ENCODE measurements around the gene VARS1. TPM values are rescaled to one million over a fixed set of nuclear protein-coding genes. Genes with fewer than 3 reads are reported as not detected.
"Not testable (repeated sequence)": the region's sequence is repeated elsewhere in the genome, so short reads cannot be mapped to it uniquely, and the experiment has no call there.

VARS1 gene
- total RNA-seq, 4 donors from 2014 or later, result 39.2 to 53.9 (median 46.9) TPM

DNA sequence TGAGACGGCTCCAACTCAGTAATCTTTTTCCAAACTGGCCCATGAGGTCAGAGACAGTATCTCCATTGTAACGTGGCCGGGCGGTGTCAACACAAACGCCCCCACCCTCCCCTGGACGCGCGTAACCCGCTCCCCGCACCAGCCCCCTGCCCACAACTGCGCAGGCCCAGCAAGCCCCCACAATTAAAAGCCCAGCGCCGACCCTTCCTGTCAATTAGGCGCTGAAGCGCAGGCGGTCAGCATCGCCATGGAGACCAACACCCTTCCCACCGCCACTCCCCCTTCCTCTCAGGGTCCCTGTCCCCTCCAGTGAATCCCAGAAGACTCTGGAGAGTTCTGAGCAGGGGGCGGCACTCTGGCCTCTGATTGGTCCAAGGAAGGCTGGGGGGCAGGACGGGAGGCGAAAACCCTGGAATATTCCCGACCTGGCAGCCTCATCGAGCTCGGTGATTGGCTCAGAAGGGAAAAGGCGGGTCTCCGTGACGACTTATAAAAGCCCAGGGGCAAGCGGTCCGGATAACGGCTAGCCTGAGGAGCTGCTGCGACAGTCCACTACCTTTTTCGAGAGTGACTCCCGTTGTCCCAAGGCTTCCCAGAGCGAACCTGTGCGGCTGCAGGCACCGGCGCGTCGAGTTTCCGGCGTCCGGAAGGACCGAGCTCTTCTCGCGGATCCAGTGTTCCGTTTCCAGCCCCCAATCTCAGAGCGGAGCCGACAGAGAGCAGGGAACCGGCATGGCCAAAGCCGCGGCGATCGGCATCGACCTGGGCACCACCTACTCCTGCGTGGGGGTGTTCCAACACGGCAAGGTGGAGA lies 19.7 kb upstream of the VARS1 start, which contains the start of the genes HSPA1A and HSPA1L:
HSPA1A (plus strand) TSS at position 519 of the 814 bp plus-strand sequence; CDS start at position 733, 214 bp downstream.
HSPA1L (minus strand) TSS at position 259 of the 814 bp plus-strand sequence. CDS start 3,311 bp downstream, outside the sequence.
- WGBS, 2 donors, result 0 to 1% methylated on average over 48 to 53 of the region's 56 CpGs
- TF ChIP-seq, protein P1, sequence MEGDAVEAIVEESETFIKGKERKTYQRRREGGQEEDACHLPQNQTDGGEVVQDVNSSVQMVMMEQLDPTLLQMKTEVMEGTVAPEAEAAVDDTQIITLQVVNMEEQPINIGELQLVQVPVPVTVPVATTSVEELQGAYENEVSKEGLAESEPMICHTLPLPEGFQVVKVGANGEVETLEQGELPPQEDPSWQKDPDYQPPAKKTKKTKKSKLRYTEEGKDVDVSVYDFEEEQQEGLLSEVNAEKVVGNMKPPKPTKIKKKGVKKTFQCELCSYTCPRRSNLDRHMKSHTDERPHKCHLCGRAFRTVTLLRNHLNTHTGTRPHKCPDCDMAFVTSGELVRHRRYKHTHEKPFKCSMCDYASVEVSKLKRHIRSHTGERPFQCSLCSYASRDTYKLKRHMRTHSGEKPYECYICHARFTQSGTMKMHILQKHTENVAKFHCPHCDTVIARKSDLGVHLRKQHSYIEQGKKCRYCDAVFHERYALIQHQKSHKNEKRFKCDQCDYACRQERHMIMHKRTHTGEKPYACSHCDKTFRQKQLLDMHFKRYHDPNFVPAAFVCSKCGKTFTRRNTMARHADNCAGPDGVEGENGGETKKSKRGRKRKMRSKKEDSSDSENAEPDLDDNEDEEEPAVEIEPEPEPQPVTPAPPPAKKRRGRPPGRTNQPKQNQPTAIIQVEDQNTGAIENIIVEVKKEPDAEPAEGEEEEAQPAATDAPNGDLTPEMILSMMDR (IDR thresholded peaks at IDR 0.05), result no peak
- TF ChIP-seq POLR2A (IDR thresholded peaks at IDR 0.05), result peak in 1 of 2 donors; percentile 99
- intact Hi-C loops (cut with DNase I; ENCODE audit: low total_unique reads), result no loop called here
- peak; percentile 95 to 99 for DNase-seq (ENCODE audit: low spot score in 2 of 2)
- peak within 1 kb of the TSS; percentile 50 for H3K4me3 ChIP-seq (ENCODE audit: low read depth, poor library complexity, severe bottlenecking)

- peak; percentile 98 to 99 for DNase-seq (ENCODE audit: low spot score in 2 of 2)
- peak overlapping the region; percentile 34 for H3K4me3 ChIP-seq (ENCODE audit: low read depth, poor library complexity, severe bottlenecking)
- 1% methylated on average over 13 of the region's 13 CpGs for WGBS, 2 donors
- intact Hi-C loops (cut with DNase I; ENCODE audit: low total_unique reads), result no loop called here
- TF ChIP-seq POLR2A (IDR thresholded peaks at IDR 0.05), result peak in 1 of 2 donors; percentile 50
- TF ChIP-seq, protein P1 (IDR thresholded peaks at IDR 0.05), result no peak
Observed at GRCh38 chr6:31814677-31815024, 19.1 kb upstream of the VARS1 start.

DNA sequence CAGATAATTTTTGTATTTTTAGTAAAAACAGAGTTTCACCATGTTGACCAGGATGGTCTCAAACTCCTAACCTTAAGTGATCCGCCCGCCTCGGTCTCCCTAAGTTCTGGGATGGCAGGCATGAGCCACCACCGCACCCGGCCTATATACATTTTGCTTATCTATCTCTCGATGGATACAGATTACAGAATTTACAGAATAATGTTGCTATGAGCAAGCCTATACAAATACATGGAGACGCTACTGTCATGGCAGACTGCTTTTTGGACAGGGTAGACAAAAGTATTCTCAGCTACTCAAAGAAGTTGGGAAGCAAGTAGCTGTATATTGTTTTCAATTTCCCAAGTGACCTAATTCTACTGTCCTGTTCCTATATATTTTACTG lies 17.9 kb upstream of the VARS1 start:
- intact Hi-C loops (cut with DNase I; ENCODE audit: low total_unique reads), result no loop called here
- DNase-seq (ENCODE audit: low spot score in 2 of 2), result no peak
- H3K4me3 ChIP-seq (ENCODE audit: low read depth, poor library complexity, severe bottlenecking), result no peak overlapping the region
- 86 to 90% methylated on average over 7 of the region's 7 CpGs for WGBS, 2 donors
- TF ChIP-seq, protein P1 (IDR thresholded peaks at IDR 0.05), result no peak
- TF ChIP-seq POLR2A (IDR thresholded peaks at IDR 0.05), result no peak

DNA sequence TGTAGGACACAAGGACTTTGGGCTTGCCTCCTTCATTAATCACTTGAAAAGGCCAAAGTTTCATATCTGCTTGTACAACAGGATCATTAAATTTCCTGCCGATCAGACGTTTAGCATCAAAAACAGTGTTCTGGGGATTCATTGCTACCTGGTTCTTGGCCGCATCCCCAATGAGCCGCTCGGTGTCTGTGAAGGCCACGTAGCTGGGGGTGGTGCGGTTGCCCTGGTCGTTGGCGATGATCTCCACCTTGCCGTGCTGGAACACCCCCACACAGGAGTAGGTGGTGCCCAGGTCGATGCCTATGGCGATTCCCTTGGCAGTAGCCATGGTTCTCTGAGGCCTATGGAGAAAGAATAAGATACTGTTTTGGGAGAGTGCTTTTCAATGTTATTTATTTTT lies 16.1 kb upstream of the VARS1 start:
- DNase-seq (ENCODE audit: low spot score in 2 of 2), result no peak
- H3K4me3 ChIP-seq (ENCODE audit: low read depth, poor library complexity, severe bottlenecking), result no peak overlapping the region
- WGBS, 2 donors, result 90 to 91% methylated on average over 12 of the region's 12 CpGs
- TF ChIP-seq, protein P1 (IDR thresholded peaks at IDR 0.05), result no peak
- no peak for TF ChIP-seq POLR2A (IDR thresholded peaks at IDR 0.05)
- intact Hi-C loops (cut with DNase I; ENCODE audit: low total_unique reads), result no loop called here

- H3K4me3 ChIP-seq (ENCODE audit: low read depth, poor library complexity, severe bottlenecking); intact Hi-C loops (cut with DNase I; ENCODE audit: low total_unique reads); DNase-seq (ENCODE audit: low spot score in 2 of 2): not testable (repeated sequence)
- WGBS, 2 donors, result 90 to 93% methylated on average over 10 of the region's 10 CpGs
Observed at GRCh38 chr6:31808599-31808998, 13.0 kb upstream of the VARS1 start.

DNA sequence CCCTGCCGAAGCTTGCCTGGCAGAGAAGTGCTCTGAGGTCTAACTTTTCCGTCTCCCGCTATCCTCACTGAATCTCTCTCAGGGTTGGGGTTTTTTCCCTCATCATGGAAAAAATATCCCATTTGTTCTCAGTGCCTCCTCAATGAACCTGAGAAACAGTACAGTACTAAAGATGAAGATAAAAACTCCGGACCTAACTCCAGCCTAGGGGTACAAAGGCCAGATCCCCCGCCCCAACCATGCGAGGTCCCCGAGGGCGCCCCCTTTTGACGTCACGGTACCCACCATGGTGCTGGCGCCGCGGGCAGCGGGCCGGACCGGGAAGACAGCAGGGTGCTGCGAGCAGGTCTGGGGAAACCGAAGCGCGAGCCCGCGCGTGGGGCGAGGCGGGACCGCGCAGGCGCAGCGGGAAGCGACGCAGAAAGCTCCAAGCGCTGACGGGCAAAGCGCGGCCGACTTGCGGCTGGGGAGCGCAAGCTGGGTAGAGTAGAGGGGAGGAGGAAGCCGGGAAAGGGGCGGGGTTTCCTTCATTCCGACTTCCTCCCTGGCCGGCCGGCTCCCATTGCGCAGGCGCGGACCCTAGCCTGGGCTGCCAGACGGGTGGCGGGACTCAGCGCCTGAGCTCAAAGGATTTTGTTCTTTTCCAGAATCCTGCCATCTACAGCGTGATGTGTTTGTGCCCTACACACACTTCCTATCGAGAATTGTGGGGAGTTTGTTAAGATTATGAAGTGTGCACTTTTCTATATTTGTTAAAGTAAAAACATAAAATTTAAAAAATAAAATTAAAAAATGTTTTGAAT lies 11.1 kb upstream of the VARS1 start, which contains the start of gene LSM2:
LSM2 (minus strand) TSS at position 497 of the 803 bp plus-strand sequence; CDS start at position 288, 209 bp downstream.
- peak within 1 kb of the TSS; percentile 60 for H3K4me3 ChIP-seq (ENCODE audit: low read depth, poor library complexity, severe bottlenecking)
- intact Hi-C loops (cut with DNase I; ENCODE audit: low total_unique reads), result no loop called here
- DNase-seq (ENCODE audit: low spot score in 2 of 2), result peak; percentile 97 to 99
- peak in 1 of 2 donors; percentile 30 for TF ChIP-seq POLR2A (IDR thresholded peaks at IDR 0.05)
- TF ChIP-seq, protein P1 (IDR thresholded peaks at IDR 0.05), result peak in 1 of 3 donors; percentile 39
- WGBS, 2 donors, result 0% methylated on average over 35 to 51 of the region's 51 CpGs

All from lower leg skin (tissue), 4 donors.